ENCODE results near the gene PSMG4.

PSMG4 gene

DNA sequence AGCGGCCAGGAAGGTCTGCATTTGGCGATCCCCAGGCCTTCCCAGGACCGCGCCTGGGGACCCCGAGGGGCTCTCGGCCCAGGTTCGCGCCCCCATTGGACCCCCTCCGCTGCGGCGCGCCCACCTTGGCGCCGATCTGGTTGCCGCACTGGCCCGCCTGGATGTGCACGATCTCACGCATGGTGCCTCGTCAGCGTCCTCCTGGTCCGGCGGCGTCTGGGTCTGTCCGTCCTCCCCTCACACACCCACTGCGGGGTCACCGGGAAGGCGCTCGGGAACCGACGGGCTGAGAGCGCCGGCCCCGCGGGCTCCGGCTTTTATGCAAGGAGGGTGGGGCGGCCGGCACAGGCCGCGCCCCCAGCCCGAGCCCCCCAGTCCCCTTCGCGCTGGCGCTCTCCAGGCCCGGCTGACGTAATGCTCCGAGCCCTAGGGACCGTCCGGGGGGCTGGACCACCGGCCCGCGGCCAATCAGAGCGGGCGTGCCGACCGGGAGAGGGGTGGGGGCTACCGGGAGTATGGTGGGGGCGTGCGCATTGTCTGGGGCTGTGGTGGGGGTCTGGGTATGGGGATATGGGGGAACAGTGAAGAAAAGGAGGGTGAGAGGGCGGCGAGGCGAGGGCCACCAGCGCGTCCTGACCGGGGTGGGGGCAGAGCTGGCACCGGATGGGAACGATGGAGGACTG lies 31.2 kb upstream of the PSMG4 start, which contains the start of gene TUBB2B (continued):
- TF ChIP-seq ZNF202 (tag by site-specific recombination; IDR thresholded peaks at IDR 0.05; ENCODE audit: borderline replicate concordance), result no peak
- TF ChIP-seq, protein P1, sequence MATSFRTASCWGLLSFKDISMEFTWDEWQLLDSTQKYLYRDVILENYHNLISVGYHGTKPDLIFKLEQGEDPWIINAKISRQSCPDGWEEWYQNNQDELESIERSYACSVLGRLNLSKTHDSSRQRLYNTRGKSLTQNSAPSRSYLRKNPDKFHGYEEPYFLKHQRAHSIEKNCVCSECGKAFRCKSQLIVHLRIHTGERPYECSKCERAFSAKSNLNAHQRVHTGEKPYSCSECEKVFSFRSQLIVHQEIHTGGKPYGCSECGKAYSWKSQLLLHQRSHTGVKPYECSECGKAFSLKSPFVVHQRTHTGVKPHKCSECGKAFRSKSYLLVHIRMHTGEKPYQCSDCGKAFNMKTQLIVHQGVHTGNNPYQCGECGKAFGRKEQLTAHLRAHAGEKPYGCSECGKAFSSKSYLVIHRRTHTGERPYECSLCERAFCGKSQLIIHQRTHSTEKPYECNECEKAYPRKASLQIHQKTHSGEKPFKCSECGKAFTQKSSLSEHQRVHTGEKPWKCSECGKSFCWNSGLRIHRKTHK (tag by site-specific recombination; IDR thresholded peaks at IDR 0.05), result no peak
- TF ChIP-seq HOXC10 (CRISPR knock-in tag; IDR thresholded peaks at IDR 0.05), result peak; percentile 17; the same call in 1 of the 2 replicates
- TF ChIP-seq ZNF473 (tag by site-specific recombination; IDR thresholded peaks at IDR 0.05), result no peak
- no peak for TF ChIP-seq ZNF514 (tag by site-specific recombination; IDR thresholded peaks at IDR 0.05)
- TF ChIP-seq, protein P2, sequence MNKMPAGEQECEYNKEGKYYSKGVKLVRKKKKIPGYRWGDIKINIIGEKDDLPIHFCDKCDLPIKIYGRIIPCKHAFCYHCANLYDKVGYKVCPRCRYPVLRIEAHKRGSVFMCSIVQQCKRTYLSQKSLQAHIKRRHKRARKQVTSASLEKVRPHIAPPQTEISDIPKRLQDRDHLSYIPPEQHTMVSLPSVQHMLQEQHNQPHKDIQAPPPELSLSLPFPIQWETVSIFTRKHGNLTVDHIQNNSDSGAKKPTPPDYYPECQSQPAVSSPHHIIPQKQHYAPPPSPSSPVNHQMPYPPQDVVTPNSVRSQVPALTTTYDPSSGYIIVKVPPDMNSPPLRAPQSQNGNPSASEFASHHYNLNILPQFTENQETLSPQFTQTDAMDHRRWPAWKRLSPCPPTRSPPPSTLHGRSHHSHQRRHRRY (tag by site-specific recombination; IDR thresholded peaks at IDR 0.05), result no peak
- TF ChIP-seq TRIM28 (IDR thresholded peaks at IDR 0.05; ENCODE audit: borderline replicate concordance, low read length), result no peak
- TF ChIP-seq SP2 (tag by site-specific recombination; IDR thresholded peaks at IDR 0.05), result peak; percentile 91
- TF ChIP-seq, protein P3, sequence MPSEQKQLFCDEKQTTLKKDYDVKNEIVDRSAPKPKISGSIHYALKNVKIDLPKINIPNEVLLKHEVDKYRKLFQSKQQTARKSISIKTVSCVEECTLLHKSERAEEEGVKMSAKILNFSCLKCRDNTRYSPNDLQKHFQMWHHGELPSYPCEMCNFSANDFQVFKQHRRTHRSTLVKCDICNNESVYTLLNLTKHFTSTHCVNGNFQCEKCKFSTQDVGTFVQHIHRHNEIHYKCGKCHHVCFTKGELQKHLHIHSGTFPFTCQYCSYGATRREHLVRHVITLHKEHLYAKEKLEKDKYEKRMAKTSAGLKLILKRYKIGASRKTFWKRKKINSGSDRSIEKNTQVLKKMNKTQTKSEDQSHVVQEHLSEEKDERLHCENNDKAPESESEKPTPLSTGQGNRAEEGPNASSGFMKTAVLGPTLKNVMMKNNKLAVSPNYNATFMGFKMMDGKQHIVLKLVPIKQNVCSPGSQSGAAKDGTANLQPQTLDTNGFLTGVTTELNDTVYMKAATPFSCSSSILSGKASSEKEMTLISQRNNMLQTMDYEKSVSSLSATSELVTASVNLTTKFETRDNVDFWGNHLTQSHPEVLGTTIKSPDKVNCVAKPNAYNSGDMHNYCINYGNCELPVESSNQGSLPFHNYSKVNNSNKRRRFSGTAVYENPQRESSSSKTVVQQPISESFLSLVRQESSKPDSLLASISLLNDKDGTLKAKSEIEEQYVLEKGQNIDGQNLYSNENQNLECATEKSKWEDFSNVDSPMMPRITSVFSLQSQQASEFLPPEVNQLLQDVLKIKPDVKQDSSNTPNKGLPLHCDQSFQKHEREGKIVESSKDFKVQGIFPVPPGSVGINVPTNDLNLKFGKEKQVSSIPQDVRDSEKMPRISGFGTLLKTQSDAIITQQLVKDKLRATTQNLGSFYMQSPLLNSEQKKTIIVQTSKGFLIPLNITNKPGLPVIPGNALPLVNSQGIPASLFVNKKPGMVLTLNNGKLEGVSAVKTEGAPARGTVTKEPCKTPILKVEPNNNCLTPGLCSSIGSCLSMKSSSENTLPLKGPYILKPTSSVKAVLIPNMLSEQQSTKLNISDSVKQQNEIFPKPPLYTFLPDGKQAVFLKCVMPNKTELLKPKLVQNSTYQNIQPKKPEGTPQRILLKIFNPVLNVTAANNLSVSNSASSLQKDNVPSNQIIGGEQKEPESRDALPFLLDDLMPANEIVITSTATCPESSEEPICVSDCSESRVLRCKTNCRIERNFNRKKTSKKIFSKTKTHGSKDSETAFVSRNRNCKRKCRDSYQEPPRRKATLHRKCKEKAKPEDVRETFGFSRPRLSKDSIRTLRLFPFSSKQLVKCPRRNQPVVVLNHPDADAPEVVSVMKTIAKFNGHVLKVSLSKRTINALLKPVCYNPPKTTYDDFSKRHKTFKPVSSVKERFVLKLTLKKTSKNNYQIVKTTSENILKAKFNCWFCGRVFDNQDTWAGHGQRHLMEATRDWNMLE (tag by site-specific recombination; conservative IDR thresholded peaks at IDR 0.05; ENCODE audit: low read depth), result no peak
- TF ChIP-seq ZNF571 (tag by site-specific recombination; IDR thresholded peaks at IDR 0.05), result no peak
- no peak for TF ChIP-seq ZNF175 (tag by site-specific recombination; IDR thresholded peaks at IDR 0.05)
- TF ChIP-seq GLIS2 (tag by site-specific recombination; IDR thresholded peaks at IDR 0.05), result peak; percentile 92
- no peak for TF ChIP-seq ZNF549 (tag by site-specific recombination; IDR thresholded peaks at IDR 0.05)
- no peak for TF ChIP-seq ZNF548 (tag by site-specific recombination; IDR thresholded peaks at IDR 0.05)
- no peak; the same call in 1 of the 2 replicates for TF ChIP-seq ZNF768 (tag by site-specific recombination; IDR thresholded peaks at IDR 0.05)
- peak; percentile 12; the same call in 1 of the 2 replicates for TF ChIP-seq GLI4 (tag by site-specific recombination; IDR thresholded peaks at IDR 0.05)
- no peak for TF ChIP-seq ZNF544 (tag by site-specific recombination; IDR thresholded peaks at IDR 0.05)
- TF ChIP-seq ZEB2 (tag by site-specific recombination; IDR thresholded peaks at IDR 0.05), result peak; percentile 95
- no peak for TF ChIP-seq ZNF266 (tag by site-specific recombination; IDR thresholded peaks at IDR 0.05; ENCODE audit: low read depth)
- TF ChIP-seq ZNF510 (tag by site-specific recombination; IDR thresholded peaks at IDR 0.05; ENCODE audit: insufficient replicate concordance), result no peak
- TF ChIP-seq ZNF184 (tag by site-specific recombination; IDR thresholded peaks at IDR 0.05), result no peak
- no peak for TF ChIP-seq ZNF121 (tag by site-specific recombination; IDR thresholded peaks at IDR 0.05)
- TF ChIP-seq ZNF10 (tag by site-specific recombination; IDR thresholded peaks at IDR 0.05), result no peak
- TF ChIP-seq, protein P4, sequence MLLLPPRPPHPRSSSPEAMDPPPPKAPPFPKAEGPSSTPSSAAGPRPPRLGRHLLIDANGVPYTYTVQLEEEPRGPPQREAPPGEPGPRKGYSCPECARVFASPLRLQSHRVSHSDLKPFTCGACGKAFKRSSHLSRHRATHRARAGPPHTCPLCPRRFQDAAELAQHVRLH (tag by site-specific recombination; IDR thresholded peaks at IDR 0.05), result no peak
- no peak for TF ChIP-seq ZNF585B (tag by site-specific recombination; IDR thresholded peaks at IDR 0.05)
- TF ChIP-seq, protein P5, sequence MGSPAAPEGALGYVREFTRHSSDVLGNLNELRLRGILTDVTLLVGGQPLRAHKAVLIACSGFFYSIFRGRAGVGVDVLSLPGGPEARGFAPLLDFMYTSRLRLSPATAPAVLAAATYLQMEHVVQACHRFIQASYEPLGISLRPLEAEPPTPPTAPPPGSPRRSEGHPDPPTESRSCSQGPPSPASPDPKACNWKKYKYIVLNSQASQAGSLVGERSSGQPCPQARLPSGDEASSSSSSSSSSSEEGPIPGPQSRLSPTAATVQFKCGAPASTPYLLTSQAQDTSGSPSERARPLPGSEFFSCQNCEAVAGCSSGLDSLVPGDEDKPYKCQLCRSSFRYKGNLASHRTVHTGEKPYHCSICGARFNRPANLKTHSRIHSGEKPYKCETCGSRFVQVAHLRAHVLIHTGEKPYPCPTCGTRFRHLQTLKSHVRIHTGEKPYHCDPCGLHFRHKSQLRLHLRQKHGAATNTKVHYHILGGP (tag by site-specific recombination; IDR thresholded peaks at IDR 0.05), result no peak
- TF ChIP-seq WT1 (tag by site-specific recombination; IDR thresholded peaks at IDR 0.05), result peak; percentile 38; the same call in 1 of the 2 replicates
- TF ChIP-seq OSR2 (tag by site-specific recombination; IDR thresholded peaks at IDR 0.05), result peak; percentile 13; the same call in 1 of the 2 replicates
- TF ChIP-seq ZNF132 (tag by site-specific recombination; IDR thresholded peaks at IDR 0.05; ENCODE audit: borderline replicate concordance), result no peak
- no peak for TF ChIP-seq SETDB1 (IDR thresholded peaks at IDR 0.05; ENCODE audit: insufficient read length, low read length)
- no peak for TF ChIP-seq SALL2 (tag by site-specific recombination; IDR thresholded peaks at IDR 0.05; ENCODE audit: borderline replicate concordance)
- TF ChIP-seq ZNF670 (tag by site-specific recombination; IDR thresholded peaks at IDR 0.05; ENCODE audit: low read depth), result no peak
- TF ChIP-seq ZNF426 (tag by site-specific recombination; IDR thresholded peaks at IDR 0.05), result no peak

All from HEK293 (cell line).